NB4 (cell line): Measurements from ENCODE around the gene GMDS.

Source experiments
- CTCF ChIP-seq: IDR thresholded peaks from one replicate; pipeline ENCODE4 v1.5.1; 2012; ENCODE audit warnings: low read depth, low read length
- MAX ChIP-seq: IDR thresholded peaks from 2 replicates; pipeline ENCODE4 v1.6.1; 2011; ENCODE audit warnings: low read depth, low read length

- TF ChIP-seq CTCF, result no peak
- TF ChIP-seq MAX, result no peak
Observed at GRCh38 chr6:1809291-1809988, 436.0 kb downstream of the GMDS start.
